Neuronal stem cell (in vitro differentiated cells): ENCODE measurements around the gene CPVL.

Experiments
- DNase-seq: peaks from one replicate; pipeline ENCODE4 v3.0.0-alpha.2; 2013; ENCODE audit warnings: low spot score
- H2AFZ ChIP-seq: one replicate; pipeline ENCODE4 v1.6.1; 2013; ENCODE audit warnings: mild to moderate bottlenecking, low read length, inconsistent platforms
- H2AK5ac ChIP-seq: 2 replicates; pipeline ENCODE4 v1.6.1; 2013; ENCODE audit warnings: low read depth, mild to moderate bottlenecking, inconsistent platforms, low read length, moderate library complexity, mixed read lengths
- H2BK120ac ChIP-seq: 2 replicates; pipeline ENCODE4 v1.6.1; 2013; ENCODE audit warnings: low read depth, mild to moderate bottlenecking, inconsistent platforms, low read length, moderate library complexity, mixed read lengths
- H2BK12ac ChIP-seq: one replicate; pipeline ENCODE4 v1.6.1; 2013; ENCODE audit warnings: low read length, inconsistent platforms
- H2BK15ac ChIP-seq: 2 replicates; pipeline ENCODE4 v1.6.1; 2013; ENCODE audit warnings: mild to moderate bottlenecking, low read length, inconsistent platforms, mixed read lengths
- H2BK5ac ChIP-seq: one replicate; pipeline ENCODE4 v1.6.1; 2013; ENCODE audit warnings: inconsistent platforms, mild to moderate bottlenecking, low read length, moderate library complexity
- H3K14ac ChIP-seq: one replicate; pipeline ENCODE4 v1.6.1; 2013; ENCODE audit warnings: low read length, inconsistent platforms
- H3K18ac ChIP-seq: 2 replicates; pipeline ENCODE4 v1.6.1; 2013; ENCODE audit warnings: low read length, inconsistent platforms
- H3K23ac ChIP-seq: 2 replicates; pipeline ENCODE4 v1.6.1; 2013; ENCODE audit warnings: low read depth, mild to moderate bottlenecking, mixed read lengths, low read length, inconsistent platforms; ENCODE audit not compliant: poor library complexity
- H3K27ac ChIP-seq: replicated peaks from 3 replicates; pipeline ENCODE4 v1.5.1; 2013; ENCODE audit warnings: low read length, inconsistent platforms
- H3K27me3 ChIP-seq, 3 experiments: 2 replicates each; pipeline ENCODE4 v1.6.1; 2013; ENCODE audit warnings: low read length in 3 of 3, mild to moderate bottlenecking in 2 of 3, inconsistent platforms in 1 of 3, low read depth in 1 of 3, mixed read lengths in 1 of 3, moderate library complexity in 1 of 3; ENCODE audit not compliant: control insufficient read depth in 3 of 3, insufficient read depth in 3 of 3
- H3K36me3 ChIP-seq, 2 donors: replicated peaks in 1 of 2; 2 replicates each; pipeline ENCODE4 v1.6.1; 2013; ENCODE audit warnings: low read length in 2 of 2; ENCODE audit not compliant: control insufficient read depth in 2 of 2, insufficient read depth in 2 of 2
- H3K4ac ChIP-seq: 2 replicates; pipeline ENCODE4 v1.6.1; 2013; ENCODE audit warnings: inconsistent platforms, mild to moderate bottlenecking, low read length, moderate library complexity
- H3K4me1 ChIP-seq, 2 donors: 1 replicate in 1 of 2; 2 replicates in 1 of 2; pipeline ENCODE4 v1.6.1; 2013; ENCODE audit warnings: low read length in 2 of 2, low read depth in 1 of 2; ENCODE audit not compliant: control insufficient read depth in 2 of 2, insufficient read depth in 1 of 2
- H3K4me2 ChIP-seq: one replicate; pipeline ENCODE4 v1.6.1; 2013; ENCODE audit warnings: mild to moderate bottlenecking, low read length, inconsistent platforms; ENCODE audit not compliant: insufficient read depth, poor library complexity, severe bottlenecking
- H3K4me3 ChIP-seq, 2 donors: 2 replicates each; pipeline ENCODE4 v1.5.1; 2013; ENCODE audit warnings: low read length in 2 of 2, mild to moderate bottlenecking in 2 of 2, inconsistent platforms in 1 of 2, moderate library complexity in 1 of 2
- H3K79me1 ChIP-seq: one replicate; pipeline ENCODE4 v1.6.1; 2013; ENCODE audit warnings: low read depth, mild to moderate bottlenecking, inconsistent platforms, low read length, moderate library complexity
- H3K9ac ChIP-seq: one replicate; pipeline ENCODE4 v1.6.1; 2013; ENCODE audit warnings: mild to moderate bottlenecking, low read depth, low read length, inconsistent platforms; ENCODE audit not compliant: poor library complexity
- H3K9me3 ChIP-seq, 2 donors: replicated peaks in 1 of 2; 2 replicates each; pipeline versions ENCODE3 to v1.6.1; 2013; ENCODE audit warnings: low read length in 2 of 2, mild to moderate bottlenecking in 2 of 2, inconsistent platforms in 1 of 2, low read depth in 1 of 2, mixed read lengths in 1 of 2, moderate library complexity in 1 of 2; ENCODE audit not compliant: control insufficient read depth in 2 of 2, insufficient read depth in 1 of 2
- H4K8ac ChIP-seq: one replicate; pipeline ENCODE4 v1.6.1; 2013; ENCODE audit warnings: low read depth, mild to moderate bottlenecking, inconsistent platforms, low read length, moderate library complexity
- H4K91ac ChIP-seq: one replicate; pipeline ENCODE4 v1.6.1; 2013; ENCODE audit warnings: low read length, low read depth, mild to moderate bottlenecking, inconsistent platforms; ENCODE audit not compliant: poor library complexity
- WGBS, 2 donors: extraction: QIAGEN DNeasy Blood & Tissue Kit; methylation state at CpG; one replicate each; pipeline ENCODE4 v1.1.7; 2013; ENCODE audit warnings: missing lambda C conversion rate in 2 of 2, mixed read lengths in 1 of 2; ENCODE audit not compliant: insufficient read length in 2 of 2, insufficient replicate concordance in 1 of 2; ENCODE audit errors: extremely low coverage in 2 of 2; 5-methylcytosine and 5-hydroxymethylcytosine counted together

Gene CPVL

DNA sequence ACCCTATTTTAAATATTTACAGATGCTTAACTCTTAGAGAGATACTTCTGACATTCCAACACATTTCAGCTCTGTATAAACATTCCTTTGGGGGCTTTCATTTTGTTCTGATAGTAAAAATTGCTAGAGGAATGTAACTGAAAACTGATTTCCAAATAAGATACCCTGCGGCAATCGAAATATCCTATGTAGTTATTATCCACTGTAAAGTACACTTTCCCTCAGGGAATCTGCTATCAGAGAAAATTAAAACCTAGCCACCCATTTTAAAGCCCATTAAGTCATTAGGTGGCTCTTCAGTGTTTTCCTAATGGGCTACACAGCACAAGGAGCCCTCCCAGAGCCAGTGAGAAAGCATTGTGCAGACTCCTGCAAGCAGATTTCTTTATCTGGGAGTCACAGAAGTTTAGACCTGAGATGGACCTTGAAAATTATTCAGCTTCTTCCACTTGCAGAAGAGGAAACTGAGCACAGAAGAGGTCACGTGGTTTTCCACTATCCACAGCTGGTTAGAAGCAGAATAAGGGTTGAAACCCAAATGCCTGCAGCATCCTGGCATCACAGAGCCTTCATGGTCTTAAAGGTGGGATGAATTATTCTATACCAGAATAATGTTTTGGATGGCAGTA is 12.6 kb upstream of the CPVL start:
- H2BK12ac ChIP-seq = no peak overlapping the region
- no peak overlapping the region for H2BK5ac ChIP-seq
- H3K4me1 ChIP-seq = peaks cover 3 to 5% of the 10 kb centered on the region in 2 donors
- H3K23ac ChIP-seq = no peak overlapping the region
- H2BK15ac ChIP-seq = no peak overlapping the region
- no peak overlapping the region for H4K91ac ChIP-seq
- no peaks in the 10 kb centered on the region for H3K27me3 ChIP-seq
- H3K18ac ChIP-seq = no peak overlapping the region
- no peaks in the 10 kb centered on the region for H3K79me1 ChIP-seq
- H2BK120ac ChIP-seq = no peak overlapping the region
- H3K4ac ChIP-seq = no peak overlapping the region
- no peak overlapping the region for H3K9ac ChIP-seq
- H3K4me3 ChIP-seq = no peak overlapping the region
- H3K27ac ChIP-seq = no peak overlapping the region
- DNase-seq = no peak
- H3K36me3 ChIP-seq = no peaks in the 10 kb centered on the region
- no CpG with 5 or more reads among the region's 3 CpGs for WGBS, 2 donors
- H3K9me3 ChIP-seq = no peaks in the 10 kb centered on the region
- no peak overlapping the region for H3K4me2 ChIP-seq
- H4K8ac ChIP-seq = no peak overlapping the region
- H2AFZ ChIP-seq = no peak overlapping the region
- H3K14ac ChIP-seq = no peak overlapping the region
- no peak overlapping the region for H2AK5ac ChIP-seq

- Histone ChIP-seq H3K4me2 (no peak overlapping the region), H3K79me1 (no peaks in the 10 kb centered on the region), H3K4me3 (no peak overlapping the region), H3K9me3 (no peaks in the 10 kb centered on the region), H4K91ac (no peak overlapping the region), H2BK120ac (no peak overlapping the region), H3K18ac (no peak overlapping the region), H2BK15ac (no peak overlapping the region), H3K27ac (no peak overlapping the region), H4K8ac (no peak overlapping the region), H3K4ac (no peak overlapping the region), H2BK12ac (no peak overlapping the region), H3K9ac (no peak overlapping the region), H3K14ac (no peak overlapping the region), H3K36me3 (no peaks in the 10 kb centered on the region), H3K23ac (no peak overlapping the region), H3K27me3 (no peaks in the 10 kb centered on the region), H3K4me1 (peaks cover 3 to 5% of the 10 kb centered on the region in 2 donors), H2BK5ac (no peak overlapping the region), H2AK5ac (no peak overlapping the region), H2AFZ (no peak overlapping the region)
- no CpG with 5 or more reads among the region's 5 CpGs for WGBS, 2 donors
- DNase-seq = no peak
Observed at GRCh38 chr7:29156907-29157452, 10.6 kb upstream of the CPVL start.

DNA sequence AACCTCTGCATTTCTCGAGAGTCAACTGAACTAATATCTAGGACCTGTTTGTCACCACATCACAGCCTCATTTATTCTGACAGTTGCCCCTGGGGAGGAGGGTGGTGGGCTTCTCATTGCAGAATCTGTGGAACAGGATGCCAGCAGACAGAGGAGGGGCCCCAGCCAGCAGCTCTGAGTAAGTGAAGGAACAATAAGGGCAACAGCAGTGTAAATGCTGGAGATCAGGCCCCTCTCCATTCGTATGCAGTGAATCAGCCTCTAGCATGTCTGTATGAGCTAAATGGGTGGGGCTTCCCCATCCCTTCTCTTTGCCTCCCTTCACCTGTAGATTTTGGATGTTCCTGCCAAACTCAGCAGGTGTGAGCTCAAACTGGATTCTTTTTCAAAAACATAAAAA is 7.7 kb upstream of the CPVL start:
- Histone ChIP-seq H3K4me2 (no peak overlapping the region), H3K27me3 (no peaks in the 10 kb centered on the region), H2AK5ac (no peak overlapping the region), H4K8ac (no peak overlapping the region), H2BK15ac (no peak overlapping the region), H3K4me3 (no peak overlapping the region), H2BK12ac (no peak overlapping the region), H3K36me3 (no peaks in the 10 kb centered on the region), H3K27ac (no peak overlapping the region), H3K79me1 (no peaks in the 10 kb centered on the region), H3K9ac (no peak overlapping the region), H2BK120ac (no peak overlapping the region), H3K18ac (no peak overlapping the region), H4K91ac (no peak overlapping the region), H3K14ac (no peak overlapping the region), H2AFZ (no peak overlapping the region), H3K23ac (no peak overlapping the region), H3K4me1 (peaks cover 4 to 12% of the 10 kb centered on the region in 2 donors), H2BK5ac (no peak overlapping the region), H3K9me3 (no peaks in the 10 kb centered on the region), H3K4ac (no peak overlapping the region)
- DNase-seq = no peak
- no CpG with 5 or more reads among the region's 2 CpGs for WGBS, 2 donors

DNA sequence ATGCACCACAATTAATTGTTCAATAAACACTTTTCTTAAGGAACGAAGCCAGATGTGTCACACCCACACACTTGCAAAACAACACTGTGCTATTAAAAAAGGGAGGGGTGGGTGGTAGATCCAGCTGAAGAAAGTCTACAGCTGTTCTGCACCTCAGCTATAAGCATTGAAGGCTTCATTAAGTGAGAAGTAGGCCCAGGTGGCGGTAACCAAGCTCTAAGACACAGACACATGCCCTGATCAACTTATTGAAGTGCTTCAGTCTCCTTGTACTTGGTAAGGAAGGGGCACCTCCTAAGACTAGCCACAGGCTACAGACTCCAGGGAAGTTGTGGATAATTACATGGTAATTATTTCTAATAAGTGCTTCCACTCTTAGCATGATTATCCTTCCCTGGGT is 4.5 kb upstream of the CPVL start:
- H3K23ac ChIP-seq = no peak overlapping the region
- no peak overlapping the region for H3K4ac ChIP-seq
- DNase-seq = no peak
- no peak overlapping the region for H4K91ac ChIP-seq
- H3K9me3 ChIP-seq = no peaks in the 10 kb centered on the region
- no peak overlapping the region for H3K9ac ChIP-seq
- H3K14ac ChIP-seq = no peak overlapping the region
- H4K8ac ChIP-seq = no peak overlapping the region
- WGBS, 2 donors = no CpG with 5 or more reads among the region's 2 CpGs
- H2AFZ ChIP-seq = no peak overlapping the region
- H3K4me3 ChIP-seq = no peak overlapping the region
- H3K4me2 ChIP-seq = no peak overlapping the region
- H3K79me1 ChIP-seq = no peaks in the 10 kb centered on the region
- H2BK15ac ChIP-seq = no peak overlapping the region
- H3K36me3 ChIP-seq = no peaks in the 10 kb centered on the region
- H2AK5ac ChIP-seq = no peak overlapping the region
- no peak overlapping the region for H3K27ac ChIP-seq
- no peak overlapping the region for H2BK5ac ChIP-seq
- H3K27me3 ChIP-seq = peaks cover 0 to 22% (median 2%) of the 10 kb centered on the region in 3 experiments
- no peak overlapping the region for H2BK12ac ChIP-seq
- no peak overlapping the region for H3K18ac ChIP-seq
- no peak overlapping the region for H2BK120ac ChIP-seq
- peaks cover 5 to 10% of the 10 kb centered on the region in 2 donors for H3K4me1 ChIP-seq
